ENCODE data around the gene ERCC6L2.

GRCh38 chr9:95981761-95982390, 106.4 kb downstream of the ERCC6L2 start:
- TF ChIP-seq CTCF (IDR thresholded peaks at IDR 0.05; ENCODE audit: low read depth, low read length): no peak
- no peak for TF ChIP-seq EZH2phosphoT487 (IDR thresholded peaks at IDR 0.05; ENCODE audit: low read depth)
